Measurements from ENCODE around the gene EPHA6.

DNA sequence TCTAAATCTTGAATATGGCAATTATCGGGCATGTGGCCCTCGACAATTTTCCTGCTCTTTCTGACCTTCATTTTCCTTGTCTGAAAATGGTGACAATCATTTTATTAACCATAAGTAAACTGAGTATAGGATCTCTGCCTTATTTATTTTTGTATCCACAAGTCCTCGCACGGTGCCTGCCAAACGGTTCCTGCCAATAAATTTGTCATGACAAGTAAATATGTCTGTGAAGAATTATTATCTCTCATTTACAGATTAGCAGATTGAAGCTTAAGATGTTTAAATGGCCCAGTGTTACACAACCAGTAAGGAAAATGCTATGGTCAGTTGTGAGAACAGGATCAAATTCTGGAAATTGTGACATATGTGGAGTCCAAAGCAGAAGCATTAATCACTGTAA lies 884.3 kb downstream of the EPHA6 start:
- TF ChIP-seq POLR2A (IDR thresholded peaks at IDR 0.05; ENCODE audit: low read depth, low read length) (no peak), EP300 (IDR thresholded peaks at IDR 0.05; ENCODE audit: borderline replicate concordance in 1 of 2, control insufficient read depth in 1 of 2, low read depth in 2 of 2, low read length in 2 of 2) (no peak)
- TF ChIP-seq, protein P1, sequence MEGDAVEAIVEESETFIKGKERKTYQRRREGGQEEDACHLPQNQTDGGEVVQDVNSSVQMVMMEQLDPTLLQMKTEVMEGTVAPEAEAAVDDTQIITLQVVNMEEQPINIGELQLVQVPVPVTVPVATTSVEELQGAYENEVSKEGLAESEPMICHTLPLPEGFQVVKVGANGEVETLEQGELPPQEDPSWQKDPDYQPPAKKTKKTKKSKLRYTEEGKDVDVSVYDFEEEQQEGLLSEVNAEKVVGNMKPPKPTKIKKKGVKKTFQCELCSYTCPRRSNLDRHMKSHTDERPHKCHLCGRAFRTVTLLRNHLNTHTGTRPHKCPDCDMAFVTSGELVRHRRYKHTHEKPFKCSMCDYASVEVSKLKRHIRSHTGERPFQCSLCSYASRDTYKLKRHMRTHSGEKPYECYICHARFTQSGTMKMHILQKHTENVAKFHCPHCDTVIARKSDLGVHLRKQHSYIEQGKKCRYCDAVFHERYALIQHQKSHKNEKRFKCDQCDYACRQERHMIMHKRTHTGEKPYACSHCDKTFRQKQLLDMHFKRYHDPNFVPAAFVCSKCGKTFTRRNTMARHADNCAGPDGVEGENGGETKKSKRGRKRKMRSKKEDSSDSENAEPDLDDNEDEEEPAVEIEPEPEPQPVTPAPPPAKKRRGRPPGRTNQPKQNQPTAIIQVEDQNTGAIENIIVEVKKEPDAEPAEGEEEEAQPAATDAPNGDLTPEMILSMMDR (IDR thresholded peaks at IDR 0.05 in 2 of 3, conservative IDR thresholded peaks at IDR 0.05 in 1 of 3; ENCODE audit: control insufficient read depth in 2 of 3, extremely low read depth in 1 of 3, insufficient read depth in 1 of 3, low read depth in 3 of 3, low read length in 3 of 3), result no peak

Data from GM12878 (cell line).